ENCODE measurements around the gene JMJD4.
A peak's percentile ranks its signal among the peaks of the same experiment; 100 is the strongest.

The JMJD4 gene

GRCh38 chr1:227768640-227769039 lies 33.5 kb upstream of the JMJD4 start:
- no peak for DNase-seq (ENCODE audit: low read depth)

DNA sequence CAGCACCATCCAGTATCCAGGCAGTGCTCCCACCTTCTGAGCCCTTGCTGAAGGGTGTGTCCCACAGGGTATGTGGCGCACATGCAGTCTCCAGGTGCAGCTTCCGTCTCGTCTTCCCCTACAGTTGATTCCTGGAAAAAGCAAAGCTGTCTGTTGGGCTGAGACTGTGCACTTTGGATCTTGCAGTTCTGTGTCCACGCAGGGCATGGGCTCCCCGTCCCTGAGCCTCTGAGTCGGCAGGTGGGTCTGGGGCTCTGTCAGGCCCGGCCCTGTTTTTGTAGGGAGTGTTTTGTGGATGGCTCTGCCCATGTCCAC lies 33.0 kb upstream of the JMJD4 start:
- no peak for DNase-seq (ENCODE audit: low read depth)

- no peak for DNase-seq (ENCODE audit: low read depth)
Observed at GRCh38 chr1:227767401-227768124, 32.5 kb upstream of the JMJD4 start.

- no peak for DNase-seq (ENCODE audit: low read depth)
Observed at GRCh38 chr1:227766653-227767277, 31.7 kb upstream of the JMJD4 start.

DNA sequence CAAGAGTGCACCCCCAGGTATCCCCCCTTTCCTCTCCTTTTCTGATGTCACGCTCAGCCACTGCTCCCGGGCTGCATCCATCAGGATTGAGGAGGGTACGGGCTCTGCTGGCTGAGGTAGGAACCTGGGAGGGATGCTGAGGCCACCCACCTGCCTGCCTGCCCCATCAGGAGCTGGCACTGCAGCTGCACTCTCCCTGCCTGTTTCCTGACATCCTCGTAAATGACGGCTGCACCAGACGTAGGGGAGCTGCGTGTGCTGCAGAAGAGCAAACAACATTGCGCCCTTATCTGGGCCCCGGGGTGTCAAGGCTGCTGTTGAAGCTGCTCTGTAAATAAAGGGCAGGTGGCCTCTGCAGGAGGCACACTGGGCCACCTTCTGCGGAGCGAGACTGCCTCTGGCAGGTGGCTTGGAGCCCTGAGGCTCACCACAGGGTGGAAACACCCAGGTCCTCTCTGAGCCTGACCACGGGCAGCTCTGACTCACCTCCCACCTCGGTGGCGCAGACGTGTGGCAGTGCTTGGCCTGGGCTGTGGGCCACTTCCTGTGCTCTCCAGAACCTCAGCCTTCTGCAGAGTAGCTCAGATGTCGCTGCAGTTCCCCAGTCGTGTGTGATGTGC lies 31.0 kb upstream of the JMJD4 start:
- peak; percentile 75 for DNase-seq (ENCODE audit: low read depth)

DNA sequence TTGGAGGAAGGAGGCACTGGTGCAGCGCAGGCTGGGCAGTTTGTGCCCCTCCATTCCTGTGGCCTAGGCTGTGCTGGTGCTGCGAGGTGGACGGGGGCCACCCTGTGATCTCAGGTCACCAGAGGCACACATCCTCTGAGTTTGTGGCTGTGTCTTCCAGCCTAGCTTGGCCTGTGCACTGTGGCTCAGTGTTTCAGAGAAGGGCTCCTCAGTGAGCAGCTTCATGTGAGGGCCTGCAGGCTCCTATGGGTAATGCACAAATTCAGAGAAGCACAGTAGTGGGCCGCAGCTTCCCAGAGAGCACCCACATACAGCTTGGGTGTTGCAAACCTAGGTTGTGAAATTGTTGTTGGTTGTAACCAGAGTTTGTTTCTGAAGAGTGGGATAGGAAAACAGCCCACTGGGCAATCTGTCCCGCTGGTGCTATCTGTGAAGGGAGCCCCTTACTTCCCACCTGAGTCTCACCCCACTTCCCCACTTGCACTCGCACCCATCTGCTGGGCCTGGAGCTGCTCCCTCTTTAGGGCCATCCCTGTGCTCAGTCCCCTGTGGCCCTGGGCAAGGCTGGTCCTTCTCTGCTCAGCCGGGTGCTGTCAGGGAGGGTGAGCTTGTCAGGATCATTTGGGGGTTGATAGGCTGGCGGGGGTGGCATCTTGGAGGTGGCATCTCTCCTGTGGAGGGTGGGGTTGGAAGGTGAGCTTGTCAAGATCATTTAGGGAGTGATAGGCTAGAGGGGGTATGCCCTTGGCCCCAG lies 30.3 kb upstream of the JMJD4 start:
- no peak for DNase-seq (ENCODE audit: low read depth)

DNA sequence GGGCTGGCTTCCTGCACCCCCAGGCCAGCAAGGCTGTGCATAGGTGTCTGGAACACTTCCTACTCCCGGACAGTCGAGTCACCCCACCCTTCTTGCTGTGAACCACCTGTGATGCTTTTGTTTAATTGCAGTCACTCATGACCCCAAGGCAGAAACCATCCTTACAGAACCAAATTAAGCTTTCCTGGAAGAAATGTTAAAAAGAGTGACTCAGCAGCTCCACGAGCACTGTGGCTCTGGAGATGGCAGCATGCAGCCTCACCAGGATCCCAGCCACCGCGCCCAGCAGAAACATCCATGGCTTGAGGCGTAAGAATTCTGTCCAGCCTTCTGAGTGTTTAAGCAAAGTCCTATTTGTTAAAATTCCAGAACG lies 28.9 kb upstream of the JMJD4 start:
- no peak for DNase-seq (ENCODE audit: low read depth)

GRCh38 chr1:227763246-227764018 lies 28.3 kb upstream of the JMJD4 start:
- DNase-seq (ENCODE audit: low read depth): no peak

DNA sequence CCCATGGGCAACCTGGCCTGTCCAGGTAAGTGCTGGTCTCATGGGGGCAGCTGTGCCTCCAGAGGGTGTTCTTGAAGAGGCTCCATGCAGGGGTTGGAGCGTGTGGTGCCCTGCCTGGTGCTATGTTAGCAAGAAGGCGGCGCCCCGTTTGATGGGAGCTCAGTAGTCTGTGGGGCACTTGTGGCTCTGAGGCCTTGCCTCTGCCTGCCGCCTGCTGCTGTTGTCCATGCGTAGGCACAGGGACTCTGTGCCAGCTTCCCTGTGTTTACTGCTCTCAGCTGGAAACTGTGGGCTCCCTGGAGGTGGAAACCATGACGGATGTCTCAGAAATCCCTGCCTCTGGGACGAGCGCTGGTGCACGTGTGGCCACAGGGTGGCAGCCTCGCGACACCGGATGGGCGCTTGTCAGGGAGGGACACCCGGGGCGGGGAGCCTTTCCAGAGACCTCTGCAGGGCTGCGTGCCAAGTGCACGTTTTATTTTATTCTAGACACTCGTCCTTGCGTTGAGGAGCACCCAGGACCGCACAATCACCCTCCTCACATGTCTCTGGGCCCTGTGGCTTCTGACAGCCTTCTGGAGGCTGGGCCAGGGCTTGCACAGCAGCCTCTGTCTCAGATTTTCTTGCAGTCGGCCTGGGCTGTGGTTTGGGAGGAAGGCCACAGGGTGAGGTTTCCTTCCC lies 27.3 kb upstream of the JMJD4 start:
- peak; percentile 78 for DNase-seq (ENCODE audit: low read depth)

GRCh38 chr1:227761621-227762230 lies 26.6 kb upstream of the JMJD4 start:
- no peak for DNase-seq (ENCODE audit: low read depth)

DNA sequence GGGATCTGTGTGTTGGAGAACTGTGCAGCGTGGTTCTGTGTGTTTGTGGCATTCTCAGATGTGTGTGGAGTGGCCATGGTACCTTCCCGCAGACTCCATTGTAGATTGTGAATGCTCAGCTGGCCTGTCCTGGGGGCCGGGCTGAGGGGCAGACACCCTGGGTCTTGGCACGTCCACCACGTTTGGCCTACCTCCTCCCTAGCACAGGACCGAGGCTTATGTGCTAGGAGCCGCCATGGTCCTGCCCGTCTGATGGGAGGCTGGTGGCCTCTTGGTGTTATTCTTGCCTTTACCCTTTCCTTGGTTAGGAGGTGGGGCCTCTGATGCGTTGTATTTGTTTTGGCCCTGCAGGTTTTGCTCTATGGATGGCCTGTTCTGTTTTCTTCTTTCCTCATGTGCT lies 25.3 kb upstream of the JMJD4 start:
- no peak for DNase-seq (ENCODE audit: low read depth)

GRCh38 chr1:227759341-227760300 lies 24.5 kb upstream of the JMJD4 start:
- DNase-seq (ENCODE audit: low read depth): no peak

DNA sequence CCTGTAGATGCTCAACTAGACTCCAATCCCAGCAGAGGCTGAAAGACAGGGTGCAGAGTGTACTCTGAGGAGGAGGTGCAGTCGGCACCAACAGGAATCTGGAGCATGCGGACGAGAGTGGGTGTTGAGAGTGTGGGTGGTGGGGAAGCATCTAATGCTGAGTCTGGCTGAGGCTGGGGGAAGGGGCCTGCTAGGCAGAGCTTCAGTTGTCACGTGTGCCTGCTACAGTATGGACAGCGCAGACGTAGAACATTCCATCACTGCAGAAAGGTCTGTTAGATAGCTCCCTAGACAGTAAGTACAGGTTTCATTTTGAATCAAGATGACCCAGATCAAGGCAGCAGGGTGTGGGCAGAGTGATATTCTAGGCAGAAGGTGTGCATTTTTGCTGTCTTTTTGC lies 23.3 kb upstream of the JMJD4 start:
- DNase-seq (ENCODE audit: low read depth): no peak

- DNase-seq (ENCODE audit: low read depth): no peak
Observed at GRCh38 chr1:227757781-227758180, 22.7 kb upstream of the JMJD4 start.

GRCh38 chr1:227756172-227756959 lies 21.3 kb upstream of the JMJD4 start:
- DNase-seq (ENCODE audit: low read depth): no peak

DNA sequence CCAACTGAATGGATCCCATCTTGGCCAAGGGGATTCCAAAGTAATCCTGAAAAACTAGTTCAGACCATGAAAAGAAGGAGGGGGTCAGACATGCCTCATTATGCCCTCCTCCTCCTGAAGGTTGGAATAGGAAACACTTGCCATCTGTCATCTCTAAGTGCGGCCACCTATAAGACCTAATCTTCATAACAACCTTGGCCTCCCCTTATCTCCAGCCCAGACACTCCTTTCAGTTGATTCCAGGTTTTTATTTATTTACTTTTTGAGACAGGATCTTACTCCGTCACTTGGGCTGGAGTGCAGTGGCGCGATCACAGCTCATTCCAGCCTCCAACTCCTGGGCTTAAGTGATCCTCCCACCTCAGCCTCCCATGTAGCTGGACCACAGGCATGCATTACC lies 19.9 kb upstream of the JMJD4 start:
- DNase-seq (ENCODE audit: low read depth): no peak

DNA sequence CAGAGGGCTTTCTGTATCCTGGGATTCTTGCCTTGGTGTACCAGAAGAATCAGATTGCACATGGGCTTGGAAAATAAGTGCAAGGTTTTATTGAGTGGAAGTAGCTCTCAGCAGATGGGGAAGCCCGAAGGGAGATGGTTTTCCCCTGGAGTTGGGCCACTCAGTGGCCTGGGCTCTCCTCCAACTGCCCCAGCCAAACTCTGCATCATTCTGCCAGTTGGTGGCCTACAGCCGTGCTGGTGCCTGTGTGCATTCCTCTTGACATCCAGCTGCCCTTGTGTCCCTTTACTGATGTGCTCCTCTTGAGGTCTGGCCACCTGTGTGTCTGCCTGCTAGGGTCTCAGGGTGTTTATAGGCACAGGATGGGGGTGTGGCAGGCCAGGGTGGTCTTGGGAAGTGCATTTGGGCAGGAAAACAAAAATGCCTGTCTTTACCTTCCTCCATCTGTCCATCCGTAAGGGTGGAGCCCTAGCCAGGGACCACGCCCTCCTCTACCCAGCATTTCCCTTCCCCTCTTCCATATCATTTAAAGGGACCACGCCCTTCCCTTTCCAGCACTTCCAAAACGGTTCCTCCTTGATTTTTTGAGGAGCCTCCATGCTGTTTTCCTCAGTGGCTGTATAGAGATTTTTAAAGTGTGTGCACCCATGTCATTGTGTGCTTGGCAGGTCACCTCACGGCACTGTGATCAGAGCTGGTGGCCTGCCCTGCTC lies 19.1 kb upstream of the JMJD4 start:
- DNase-seq (ENCODE audit: low read depth): no peak

DNA sequence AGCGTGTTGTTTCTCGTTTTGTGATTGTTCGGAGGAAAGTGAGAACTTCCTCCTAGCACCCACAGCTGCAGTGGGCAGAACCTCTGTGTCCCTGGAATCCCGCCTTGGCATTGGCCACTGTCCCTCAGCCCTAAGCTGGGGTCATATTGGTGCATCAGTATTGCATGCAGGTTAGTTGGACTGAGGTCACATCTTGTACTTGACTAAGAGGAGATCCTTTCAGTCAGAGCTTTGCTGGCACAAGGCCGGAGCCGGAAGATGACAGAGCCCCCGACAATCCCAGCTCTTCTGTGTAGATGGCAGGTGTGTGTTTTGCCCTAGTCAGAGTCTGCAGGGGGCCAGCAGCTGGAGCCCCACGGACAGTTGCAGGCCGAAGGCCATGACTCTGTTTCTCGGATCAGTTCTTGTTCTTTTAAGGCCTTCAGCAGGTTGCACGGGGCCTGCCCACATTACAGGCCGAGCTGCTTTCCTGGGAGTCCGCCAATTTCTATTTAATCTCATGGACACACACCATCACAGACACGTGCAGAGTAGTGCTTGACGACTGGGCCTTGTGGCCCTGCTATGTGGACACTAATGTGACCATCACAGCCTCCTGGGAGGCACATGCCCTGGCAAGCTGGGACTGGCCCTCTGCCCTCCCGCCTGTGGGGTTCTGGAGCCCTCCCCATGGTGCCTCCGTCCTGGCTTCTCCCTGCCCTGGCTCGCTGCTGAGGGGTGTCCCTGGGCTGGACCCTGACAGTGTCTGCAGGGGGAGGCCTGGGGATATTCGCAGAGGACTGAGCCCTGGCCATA lies 15.0 kb upstream of the JMJD4 start:
- no peak for DNase-seq (ENCODE audit: low read depth)

All from stimulated activated CD8-positive, alpha-beta memory T cell treated with anti-CD3 and anti-CD28 coated beads, Interleukin-12 subunit alpha, Interleukin-12 subunit beta, amount 100 ng/mL, for 1 hour (primary cell).